Activated gamma-delta T cell treated with anti-CD3 and anti-CD28 coated beads, Interleukin-2, amount 50 U/mL, for 16 hours (primary cell): ENCODE measurements around the gene C8A.

Experiments used
- DNase-seq: peaks from one replicate; pipeline ENCODE4 v3.0.0-alpha.2; 2020; ENCODE audit warnings: low read depth

Gene C8A

DNA sequence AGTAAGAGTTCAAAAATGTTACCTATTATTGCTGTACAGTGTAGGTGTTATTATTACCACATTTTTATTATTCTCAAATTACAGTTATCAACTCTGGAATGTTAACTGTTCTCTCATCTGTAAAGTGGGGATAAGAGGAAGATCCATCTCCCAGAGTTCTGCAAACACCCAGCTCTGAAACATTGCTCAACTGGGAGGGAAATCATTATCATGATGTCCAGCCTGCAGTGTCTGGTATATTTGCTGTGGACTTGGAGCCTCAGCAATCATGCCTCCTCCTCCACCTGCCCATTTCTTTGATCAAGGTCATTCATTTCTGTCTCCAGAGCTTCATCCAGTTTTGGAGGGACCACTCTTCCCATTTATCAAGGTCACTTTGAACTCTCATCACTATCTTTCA lies 39.4 kb downstream of the C8A start:
- no peak for DNase-seq

DNA sequence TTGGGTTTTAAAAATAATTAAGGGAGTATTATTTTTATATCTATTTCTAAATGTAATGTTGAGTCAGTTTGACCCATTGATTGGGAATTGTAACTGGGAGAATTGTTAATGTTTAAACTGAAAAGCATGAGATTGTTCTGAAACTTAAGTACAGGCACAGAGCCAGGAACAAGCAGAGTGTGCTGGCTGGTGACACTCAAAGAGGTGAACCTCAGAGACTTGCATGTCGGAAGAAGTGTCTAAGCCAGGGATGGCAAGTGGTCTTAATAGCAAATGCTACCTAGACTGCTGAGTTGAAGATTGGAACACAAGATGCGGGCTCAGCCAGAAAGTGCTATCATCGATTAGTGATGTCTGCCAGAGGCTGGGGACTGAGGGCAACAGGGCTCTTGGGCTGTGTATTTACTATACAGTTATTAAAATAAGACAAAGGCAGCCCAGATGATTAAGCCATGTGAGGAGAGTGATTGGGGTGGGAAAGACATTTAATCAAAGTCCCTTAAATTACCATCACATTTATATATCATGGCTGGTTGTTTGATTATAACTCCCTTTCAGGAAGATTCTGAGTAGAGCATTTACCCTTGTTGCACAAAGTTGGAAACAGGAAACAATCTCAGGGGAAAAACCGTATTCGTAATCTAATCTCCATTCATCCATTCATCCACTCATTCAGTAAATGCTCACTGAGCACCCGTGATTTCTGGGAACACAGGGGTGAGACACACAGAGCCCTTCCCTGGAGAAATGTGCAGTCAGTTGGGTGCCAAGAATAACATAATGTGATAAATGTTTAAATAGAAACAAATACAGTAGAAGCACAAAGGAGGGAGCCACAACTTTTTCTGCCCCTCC lies 42.8 kb downstream of the C8A start:
- no peak for DNase-seq

DNA sequence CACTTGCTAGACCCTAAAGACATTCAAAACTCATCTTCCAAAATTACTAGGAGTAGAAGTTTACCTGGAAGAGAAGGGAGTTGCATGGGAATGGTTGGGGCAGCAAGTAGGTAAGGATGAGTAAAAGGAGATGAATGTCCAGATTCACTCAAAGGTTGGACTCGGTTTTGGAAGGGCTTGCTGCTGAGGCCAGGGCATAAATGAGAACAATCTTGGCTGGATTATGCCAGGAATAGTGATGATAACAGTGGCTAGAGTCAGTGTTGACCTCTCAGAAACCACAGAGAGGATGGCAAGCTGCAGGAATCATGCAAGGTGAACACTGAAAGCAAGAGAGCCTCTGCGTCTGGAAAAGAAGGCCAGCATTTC lies 43.4 kb downstream of the C8A start:
- no peak for DNase-seq

DNA sequence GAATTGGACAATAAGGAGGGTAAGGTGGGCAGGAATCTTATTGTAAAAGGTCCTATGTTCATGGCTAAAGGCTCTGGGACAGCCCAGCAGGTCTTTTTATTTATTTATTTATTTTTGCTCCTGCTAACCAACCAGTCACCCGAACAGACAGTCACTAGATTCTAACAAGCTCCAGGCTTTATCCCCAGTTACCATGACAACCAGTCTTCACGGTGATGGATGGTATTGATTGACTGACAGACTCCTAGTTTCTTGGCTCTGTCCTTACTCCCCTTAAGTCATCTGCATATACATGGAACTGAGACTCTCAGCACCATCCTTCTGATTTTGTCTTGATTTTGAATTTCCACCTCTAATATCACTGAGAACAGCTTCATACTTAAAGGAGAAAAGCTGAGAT lies 44.3 kb downstream of the C8A start:
- no peak for DNase-seq

DNA sequence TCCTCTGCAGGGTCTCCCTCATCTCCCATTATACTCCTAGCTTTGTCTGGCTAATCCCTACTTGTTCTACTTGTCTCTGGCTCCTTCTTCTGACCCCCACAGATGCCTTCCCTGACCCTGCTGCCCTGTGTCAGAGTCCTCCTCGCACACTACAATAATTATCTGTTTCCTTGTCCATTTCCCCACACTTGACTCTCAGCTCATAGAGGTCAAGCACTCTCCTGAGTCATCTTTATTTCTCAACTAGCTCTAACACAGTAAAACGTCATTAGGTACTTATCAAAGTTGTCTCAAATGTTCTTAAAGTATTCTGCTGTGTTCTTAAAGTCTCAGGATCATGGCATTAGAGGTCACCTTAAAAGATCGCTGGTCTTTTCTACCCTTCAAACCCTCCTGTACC lies 47.1 kb downstream of the C8A start:
- no peak for DNase-seq

DNA sequence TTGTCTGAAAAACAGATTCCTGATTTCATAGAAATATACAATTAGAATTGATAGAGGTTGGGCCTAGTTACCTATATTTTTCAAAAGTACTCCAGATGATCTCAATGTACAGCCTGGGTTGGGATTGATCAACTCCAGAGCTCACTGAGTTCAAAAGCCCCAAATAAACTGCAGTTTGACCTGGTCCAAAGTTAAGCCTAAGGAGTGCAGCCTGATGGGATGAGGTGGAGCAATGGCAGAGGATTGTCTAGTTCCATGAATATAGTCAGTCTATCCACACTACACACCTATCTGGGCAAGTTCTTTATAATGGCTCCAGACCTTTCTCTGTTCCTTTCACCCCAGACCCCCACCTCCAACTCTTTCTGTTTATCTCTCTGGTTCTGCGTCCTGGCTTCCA lies 49.2 kb downstream of the C8A start:
- no peak for DNase-seq

DNA sequence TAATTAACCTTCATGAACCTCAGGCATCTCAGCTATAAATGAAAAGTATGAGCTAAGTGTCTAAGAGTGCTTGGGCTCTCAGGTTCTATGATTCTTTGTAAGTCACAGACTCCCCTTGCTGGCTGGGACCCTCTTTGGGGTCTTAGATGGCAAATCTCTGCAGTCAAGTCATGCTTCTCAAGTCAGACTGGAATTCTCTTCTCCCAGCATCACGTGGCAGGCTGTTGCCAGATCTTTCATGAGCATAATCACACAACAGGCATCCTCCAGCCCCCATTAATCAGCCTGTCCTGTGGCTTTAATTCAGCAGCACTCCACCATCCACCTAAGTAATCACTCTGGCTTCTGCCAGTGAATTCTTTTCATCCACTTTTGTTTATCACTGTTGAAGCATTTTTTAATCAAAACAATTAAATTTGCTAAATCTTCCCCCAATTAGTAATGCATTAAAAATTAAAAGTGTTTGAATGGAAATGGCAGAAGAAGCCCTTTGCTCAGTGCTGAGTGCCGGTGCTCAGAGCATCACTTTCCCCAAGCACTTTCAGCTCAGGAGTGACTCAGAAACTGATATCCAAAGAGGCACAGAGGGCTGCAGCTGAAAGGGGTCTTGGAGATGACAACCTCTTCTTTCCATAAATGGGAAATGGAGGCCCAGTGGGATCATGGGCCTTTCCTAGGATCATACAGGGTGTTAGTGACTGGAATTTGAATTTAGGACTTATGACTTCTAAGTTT lies 50.2 kb downstream of the C8A start:
- no peak for DNase-seq

DNA sequence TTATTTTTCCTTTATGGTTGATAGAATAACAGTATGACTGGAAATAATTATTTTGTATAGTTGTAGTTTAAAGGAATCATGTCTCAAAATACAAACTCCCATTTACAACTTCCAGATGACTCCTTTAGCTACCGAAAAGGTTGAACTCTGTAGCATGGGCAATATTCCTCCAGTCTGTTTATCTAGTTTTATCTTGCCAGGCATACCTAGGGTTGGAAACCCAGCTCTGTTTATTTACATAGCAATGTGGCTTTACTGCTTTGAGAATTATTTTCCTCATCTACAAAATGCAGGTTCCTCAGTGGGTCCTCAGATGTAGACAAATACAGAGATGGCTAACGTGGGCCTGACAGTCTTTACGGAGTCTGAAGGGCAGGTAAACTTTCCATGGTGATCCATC lies 51.1 kb downstream of the C8A start:
- no peak for DNase-seq

DNA sequence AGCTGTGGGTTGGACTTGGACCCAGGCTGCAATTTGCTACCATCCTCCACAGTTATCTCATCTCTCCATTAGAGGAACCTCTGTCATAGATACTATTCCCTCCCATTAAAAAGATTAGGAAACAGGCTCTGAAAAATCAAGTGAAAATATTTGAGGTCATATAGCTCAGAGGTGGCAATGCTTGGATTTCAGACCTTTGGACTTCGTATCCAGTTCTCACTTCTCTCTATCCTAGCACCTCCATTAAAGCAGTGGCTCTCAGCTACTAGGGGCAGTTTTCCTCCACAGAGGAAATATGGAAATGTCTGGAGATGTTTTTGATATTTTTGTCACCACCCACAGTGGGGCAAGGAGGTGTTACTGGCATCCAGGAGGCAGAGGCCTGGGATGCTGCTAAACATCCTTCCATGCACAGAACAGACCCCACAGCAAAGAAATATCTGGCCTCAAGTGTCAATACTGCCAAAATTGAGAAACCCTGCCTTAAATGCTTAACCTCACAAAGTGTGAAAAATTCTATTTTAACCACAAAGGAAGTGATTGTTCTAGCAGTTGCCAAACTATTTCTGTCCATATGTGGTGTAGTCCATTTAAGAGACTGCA lies 54.1 kb downstream of the C8A start:
- no peak for DNase-seq

DNA sequence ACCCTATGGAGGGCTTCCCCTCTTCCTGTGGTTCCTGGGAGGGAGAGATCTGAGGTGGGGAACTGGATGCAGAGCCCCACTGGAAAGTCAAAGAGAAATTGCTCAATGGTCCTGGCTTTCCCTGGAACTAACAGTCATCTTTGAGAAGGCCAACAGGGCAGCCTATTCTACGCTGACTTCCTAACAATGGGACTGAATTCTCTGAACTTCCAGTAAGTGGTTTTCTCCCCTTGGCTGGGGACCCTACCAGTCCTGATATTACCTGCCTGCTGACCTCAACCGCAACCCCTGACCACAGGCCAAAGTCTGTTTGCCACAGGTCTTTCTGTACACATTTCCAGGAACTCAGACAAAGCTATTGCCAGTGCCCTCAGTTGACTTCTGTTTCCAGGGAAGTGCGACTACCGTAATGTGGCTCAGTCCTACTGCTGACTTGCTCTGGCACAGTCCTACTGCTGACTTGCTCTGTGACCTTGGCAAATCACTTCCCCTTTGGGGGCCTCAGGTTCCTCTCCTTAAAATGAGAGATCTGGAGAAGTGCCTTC lies 55.9 kb downstream of the C8A start:
- DNase-seq, result no peak

DNA sequence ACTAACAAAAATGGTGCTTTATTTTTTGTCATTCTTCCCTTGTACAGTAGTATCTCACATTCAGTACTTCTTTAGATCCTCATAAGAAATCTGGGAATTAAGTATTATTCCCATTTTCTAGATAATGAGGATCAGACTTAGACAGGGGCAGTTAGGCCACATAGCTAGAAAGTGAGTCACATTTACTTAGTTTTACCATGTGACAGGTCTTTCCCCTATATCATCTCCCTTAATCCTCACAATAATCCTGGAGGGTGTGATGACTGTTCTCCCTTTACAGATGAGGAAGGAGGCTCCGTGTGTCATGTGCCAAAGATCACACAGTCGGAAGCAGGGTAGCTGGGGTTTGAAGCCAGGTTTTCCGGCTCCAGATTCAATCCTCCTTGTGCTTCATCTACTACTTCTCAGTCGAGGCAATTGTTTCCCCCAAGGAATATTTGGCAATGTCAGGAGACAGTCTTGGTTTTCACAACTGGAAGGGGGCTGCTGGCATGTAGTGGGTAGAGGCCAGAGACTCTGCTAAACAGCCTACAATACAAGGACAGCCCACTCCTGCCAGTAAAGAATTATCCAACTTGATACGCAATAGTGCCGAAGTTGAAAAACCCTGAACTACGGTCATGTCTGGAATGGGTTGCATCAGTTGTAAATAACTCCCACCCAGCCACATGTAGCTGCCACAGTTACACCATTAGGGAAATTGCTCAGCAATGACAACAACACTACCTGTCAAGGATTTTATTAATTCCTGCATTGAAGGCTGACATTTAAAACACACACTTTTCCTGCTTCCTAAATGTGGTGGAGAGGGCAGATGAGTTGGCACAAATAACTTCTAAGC lies 56.7 kb downstream of the C8A start:
- no peak for DNase-seq

DNA sequence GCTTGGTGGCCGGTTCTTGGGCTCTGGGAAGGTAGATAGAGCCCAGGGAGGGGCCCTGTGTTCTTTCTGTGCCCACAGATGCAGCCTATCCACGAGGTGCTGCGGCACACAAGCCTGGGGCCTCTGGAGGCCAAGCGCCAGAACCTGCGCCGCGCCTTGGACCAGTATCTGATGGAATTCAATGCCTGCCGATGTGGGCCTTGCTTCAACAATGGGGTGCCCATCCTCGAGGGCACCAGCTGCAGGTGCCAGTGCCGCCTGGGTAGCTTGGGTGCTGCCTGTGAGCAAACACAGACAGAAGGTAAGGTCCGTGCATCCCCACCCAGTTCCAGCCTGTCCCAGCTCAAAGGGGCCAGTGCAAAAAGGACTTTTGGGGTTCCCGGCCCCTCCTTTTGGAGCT lies 57.7 kb downstream of the C8A start:
- DNase-seq, result no peak

DNA sequence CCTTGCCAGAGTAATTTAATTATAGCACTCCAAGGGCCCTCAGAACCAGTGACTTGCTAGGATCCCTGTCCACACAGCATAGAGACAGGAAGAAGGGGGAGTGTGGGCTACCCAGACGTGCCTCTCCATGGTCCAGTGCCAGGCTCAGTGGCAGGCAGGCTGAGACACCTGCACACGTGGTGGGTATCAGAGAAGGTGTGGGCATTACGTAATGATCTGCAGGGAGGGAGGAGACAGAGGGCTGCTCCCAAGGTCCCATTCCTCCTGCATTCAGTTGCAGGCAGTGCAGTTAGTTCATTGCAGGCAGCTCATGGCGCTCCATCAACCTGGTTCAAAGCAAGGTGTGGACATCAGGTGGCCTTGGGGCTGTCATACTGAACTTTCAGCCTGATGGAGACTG lies 61.4 kb downstream of the C8A start:
- no peak for DNase-seq

DNA sequence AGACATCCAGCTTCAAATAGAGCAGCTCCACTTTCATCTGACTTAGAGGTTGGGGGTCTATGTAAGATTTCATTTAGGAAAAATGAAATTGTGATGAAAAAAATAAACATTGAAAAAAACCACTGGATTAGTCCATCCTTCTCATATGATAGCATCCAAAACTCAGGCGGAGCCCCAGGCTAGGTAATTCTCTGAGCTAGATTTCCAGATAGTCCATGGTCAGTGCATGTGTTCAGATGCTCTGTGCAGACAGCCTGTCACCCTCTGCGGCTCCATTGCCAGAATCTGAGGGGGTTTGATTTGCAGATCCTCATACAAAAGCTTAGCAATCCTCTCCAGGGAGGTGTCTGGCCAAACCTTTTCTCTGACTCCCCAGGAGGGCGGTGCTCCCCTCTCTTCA lies 62.0 kb downstream of the C8A start:
- DNase-seq, result no peak

DNA sequence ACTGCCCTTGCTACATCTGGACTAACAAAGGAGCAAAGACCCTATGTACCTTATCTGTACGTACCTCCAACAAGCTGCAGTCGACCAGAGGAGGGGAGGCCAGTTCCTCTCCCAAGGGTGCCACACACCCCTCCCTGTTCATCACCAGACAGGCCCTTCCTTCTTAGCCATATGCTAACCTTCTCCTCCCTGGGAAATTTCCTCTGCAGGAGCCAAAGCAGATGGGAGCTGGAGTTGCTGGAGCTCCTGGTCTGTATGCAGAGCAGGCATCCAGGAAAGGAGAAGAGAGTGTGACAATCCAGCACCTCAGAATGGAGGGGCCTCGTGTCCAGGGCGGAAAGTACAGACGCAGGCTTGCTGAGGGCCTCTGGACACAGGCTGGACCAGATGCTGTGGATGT lies 62.8 kb downstream of the C8A start:
- DNase-seq, result no peak

DNA sequence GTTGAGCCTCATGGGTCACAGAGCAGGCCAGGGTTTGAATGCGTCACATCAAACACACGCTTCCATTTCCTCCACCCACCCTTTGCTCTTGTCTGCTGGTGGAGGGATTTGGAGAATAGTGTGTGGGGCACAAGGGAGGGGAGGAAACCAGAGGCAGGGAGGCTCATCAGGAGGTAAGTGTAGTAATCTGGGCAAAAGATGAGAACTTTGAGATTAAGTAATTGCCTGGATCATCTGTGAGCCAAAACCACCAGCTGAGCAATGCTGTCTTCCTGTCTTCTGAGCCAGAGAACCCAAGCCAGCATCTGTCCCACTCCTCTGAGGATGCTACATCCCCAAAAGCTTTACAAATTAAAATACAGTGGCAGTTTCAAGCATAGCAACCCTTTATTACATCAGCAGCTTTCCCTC lies 66.0 kb downstream of the C8A start:
- no peak for DNase-seq

DNA sequence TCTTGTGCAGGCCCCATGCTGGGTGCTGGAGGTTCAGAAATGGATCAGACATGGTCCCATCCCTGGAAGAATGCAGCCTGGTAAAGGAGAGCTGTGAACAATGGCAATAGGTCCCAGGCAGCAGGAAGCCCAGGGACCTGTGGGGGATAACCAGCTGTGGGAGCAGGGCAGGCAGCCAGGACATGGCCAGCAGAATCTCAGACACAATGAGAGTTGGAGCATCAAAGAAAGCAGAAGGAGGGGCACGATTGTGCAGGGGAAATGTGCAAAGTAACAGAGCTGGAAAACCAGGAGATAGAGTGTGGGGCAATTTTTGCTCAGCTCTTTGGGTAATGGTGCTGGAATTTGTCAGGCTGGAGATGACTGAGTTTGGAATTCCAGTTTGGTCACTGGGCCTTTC lies 66.9 kb downstream of the C8A start:
- no peak for DNase-seq

DNA sequence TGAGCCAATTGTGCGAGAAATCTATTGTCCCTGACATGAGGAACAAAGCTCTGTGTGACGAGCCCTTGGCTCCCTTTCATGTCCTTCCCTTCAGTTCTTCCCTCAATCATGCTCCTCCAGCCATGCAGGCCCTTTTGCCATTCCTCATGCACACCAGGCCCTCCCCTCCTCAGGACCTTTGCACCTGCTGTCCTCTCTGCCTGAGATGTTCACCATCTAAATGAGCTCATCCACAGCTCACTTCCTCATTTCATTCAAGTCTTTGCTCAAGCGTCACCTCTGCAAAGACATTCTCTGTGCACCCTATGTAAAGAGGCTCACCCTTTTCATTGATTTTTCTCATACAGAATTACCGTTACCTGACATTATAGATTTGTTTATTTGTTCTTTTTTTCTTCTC lies 67.5 kb downstream of the C8A start:
- DNase-seq, result no peak

DNA sequence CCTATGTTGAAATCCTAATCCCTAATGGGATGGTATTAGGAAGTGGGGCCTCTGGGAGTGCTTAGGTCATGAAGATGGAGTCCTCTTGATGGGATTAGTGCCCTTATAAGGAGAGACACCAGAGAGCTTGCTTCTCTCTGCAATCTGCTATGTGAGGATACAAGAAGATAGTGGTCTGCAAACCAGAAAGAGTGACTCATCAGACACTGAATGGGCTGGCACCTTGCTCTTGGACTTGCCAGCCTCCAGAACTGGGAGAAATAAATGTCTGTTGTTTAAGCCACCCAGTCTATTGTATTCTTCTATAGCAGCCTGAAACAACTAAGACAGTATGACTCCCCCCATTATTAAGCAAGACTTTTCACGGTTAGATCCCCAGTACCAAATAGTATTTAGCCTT lies 67.9 kb downstream of the C8A start:
- DNase-seq, result no peak

DNA sequence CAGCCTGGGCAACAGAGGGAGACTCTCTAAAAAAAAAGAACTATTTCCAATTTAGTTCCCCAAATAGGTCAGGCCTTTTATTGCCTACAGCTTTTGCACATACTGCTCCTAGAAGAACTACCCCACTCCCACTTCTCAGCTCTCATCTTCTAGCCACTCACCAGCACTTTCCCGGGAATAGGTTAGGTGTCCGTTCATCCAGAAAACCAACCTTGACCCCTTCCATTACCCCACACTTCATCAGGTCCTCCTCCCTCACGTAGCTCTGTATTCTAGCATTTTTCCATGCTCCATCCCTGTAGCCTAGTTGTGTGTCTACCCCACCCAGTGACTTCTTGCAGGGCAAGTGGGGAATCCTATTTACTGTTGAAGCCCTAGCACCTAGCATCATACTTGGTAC lies 68.6 kb downstream of the C8A start:
- no peak for DNase-seq

DNA sequence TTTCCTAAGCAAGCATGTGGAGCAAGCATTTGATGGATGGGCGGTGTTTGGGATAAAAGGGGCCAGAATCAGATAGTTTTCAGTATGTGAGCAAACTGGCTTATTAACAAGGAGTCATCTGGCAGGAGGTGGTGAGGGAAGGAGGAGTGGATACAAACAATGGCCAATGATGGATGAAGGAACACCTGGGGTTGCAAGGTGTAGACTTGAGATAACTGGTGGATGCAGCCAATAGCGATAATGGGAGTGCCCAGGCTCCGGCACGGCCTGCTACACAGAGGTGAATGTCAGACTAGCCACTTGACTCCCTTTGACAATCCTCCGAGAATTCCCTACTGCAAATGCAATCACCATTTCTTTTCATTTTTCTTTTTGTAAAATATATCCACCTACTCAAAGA lies 69.5 kb downstream of the C8A start:
- DNase-seq, result no peak

DNA sequence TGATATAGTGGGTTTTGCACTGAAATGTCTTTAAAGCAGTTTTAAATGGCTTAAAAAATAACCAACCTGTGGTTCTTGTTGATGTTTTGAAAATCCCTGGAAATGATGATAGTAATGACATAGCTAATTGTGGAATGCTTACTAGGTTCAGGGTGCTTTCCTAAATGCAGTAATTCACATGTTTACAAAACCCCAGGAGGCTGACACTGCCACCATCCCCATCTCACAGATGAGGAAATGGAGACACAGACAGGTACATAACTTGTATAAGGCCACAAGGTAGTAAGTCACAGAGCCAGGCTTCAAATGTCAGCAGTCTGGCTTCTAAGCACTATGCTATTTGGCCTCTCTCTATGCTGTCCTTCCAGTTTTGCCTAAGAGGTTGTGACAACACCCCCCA lies 70.6 kb downstream of the C8A start:
- DNase-seq, result no peak
